GM23248 (cell line): ENCODE measurements around the gene TRIM38.

Experiments used
- EZH2 ChIP-seq: fragments of 200-600 bp; sonication (generic); IDR thresholded peaks from 2 replicates; pipeline ENCODE4 v1.6.1; 2018; ENCODE audit warnings: antibody characterized with exemption, mild to moderate bottlenecking; ENCODE audit not compliant: insufficient read depth, poor library complexity, severe bottlenecking
- EZH2phosphoT487 ChIP-seq: fragments of 200-600 bp; sonication (generic); IDR thresholded peaks from 2 replicates; pipeline ENCODE4 v1.6.1; 2018; ENCODE audit warnings: antibody characterized with exemption, moderate library complexity, mild to moderate bottlenecking, low read depth; ENCODE audit not compliant: insufficient read depth

DNA sequence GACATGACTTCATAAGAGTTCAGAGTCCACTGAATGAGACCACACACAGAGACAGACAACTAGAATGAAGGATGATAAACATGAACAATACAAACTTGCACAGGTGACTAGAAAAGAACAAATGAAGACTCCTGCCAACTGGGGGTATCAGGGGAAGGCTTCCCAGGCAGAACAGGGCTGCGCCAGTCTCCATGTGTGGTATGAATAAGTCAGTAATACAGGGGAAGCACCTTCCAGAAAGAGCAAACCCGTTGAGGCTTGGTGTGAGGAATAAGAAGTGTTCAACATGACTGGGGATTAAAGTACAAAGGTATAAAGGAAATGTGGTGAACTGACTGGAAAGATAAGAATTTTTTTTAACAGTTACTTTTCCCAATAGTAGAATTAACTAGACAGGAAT lies 28.4 kb upstream of the TRIM38 start:
- no peak for TF ChIP-seq EZH2phosphoT487
- no peak for TF ChIP-seq EZH2
